ENCODE results near the gene HSPA1B.

GRCh38 chr6:31864818-31865204 is 37.3 kb downstream of the HSPA1B start:
- TF ChIP-seq CTCF (conservative IDR thresholded peaks at IDR 0.05): no peak
- no peak for TF ChIP-seq ZFX (IDR thresholded peaks at IDR 0.05)

Data from C4-2B (cell line).